H1 (cell line): ENCODE data around the gene CACNA1G. TPM values are rescaled to one million over a fixed set of nuclear protein-coding genes. Genes with fewer than 3 reads are reported as not detected.

ENCODE experiments used
- CHD7 ChIP-seq: fragments of 300-600 bp; sonication (generic); IDR thresholded peaks from 2 replicates; pipeline ENCODE4 v1.7.1; 2012; ENCODE audit warnings: low read length, moderate library complexity, mild to moderate bottlenecking, inconsistent platforms; ENCODE audit not compliant: insufficient replicate concordance
- CTBP2 ChIP-seq: IDR thresholded peaks from 2 replicates; pipeline ENCODE4 v1.7.0; 2011; ENCODE audit warnings: borderline replicate concordance, mild to moderate bottlenecking, moderate library complexity, mixed read lengths, low read length; ENCODE audit not compliant: insufficient read depth, insufficient read length
- USF2 ChIP-seq: IDR thresholded peaks from 2 replicates; pipeline ENCODE4 v1.6.1; 2011; ENCODE audit warnings: low read length, improper control_type of control experiment
- polyA plus RNA-seq, 7 experiments: library from polyadenylated mRNA; depleted of rRNA in 3 of 7; stranded (reverse) in 5 of 7; unstranded in 2 of 7; fragments of >200 nt in 5 of 7; fragments of 200-250 nt in 2 of 7; gene quantifications; 1 replicate in 5 of 7; 2 replicates in 1 of 7; 4 replicates in 1 of 7; pipeline versions ENCODE4 v1.2.1 to v1.2.3, GENCODE V29; 2011 to 2013; ENCODE audit warnings: missing spikeins in 2 of 7, mixed read lengths in 2 of 7
- total RNA-seq: library from RNA; stranded (reverse); fragmentation: NEBNext Ultra II Directional; extraction: Animal tissue kit (Norgen Biotek cat#: 25700); gene quantifications from 2 replicates; pipeline ENCODE4 v1.2.1, GENCODE V29; 2021

Gene CACNA1G
- total and polyA plus RNA-seq, 2 of the 8 experiments (the other 6 are each of a cell fraction or from before 2014, with no cell fraction given): 2.9 to 4.9 TPM

- TF ChIP-seq CHD7: no peak
- TF ChIP-seq USF2: no peak
- TF ChIP-seq CTBP2: no peak
Measured at GRCh38 chr17:50633683-50634082, 73.2 kb downstream of the CACNA1G start (continued).
